ENCODE results near the gene PRKAG2.

DNA sequence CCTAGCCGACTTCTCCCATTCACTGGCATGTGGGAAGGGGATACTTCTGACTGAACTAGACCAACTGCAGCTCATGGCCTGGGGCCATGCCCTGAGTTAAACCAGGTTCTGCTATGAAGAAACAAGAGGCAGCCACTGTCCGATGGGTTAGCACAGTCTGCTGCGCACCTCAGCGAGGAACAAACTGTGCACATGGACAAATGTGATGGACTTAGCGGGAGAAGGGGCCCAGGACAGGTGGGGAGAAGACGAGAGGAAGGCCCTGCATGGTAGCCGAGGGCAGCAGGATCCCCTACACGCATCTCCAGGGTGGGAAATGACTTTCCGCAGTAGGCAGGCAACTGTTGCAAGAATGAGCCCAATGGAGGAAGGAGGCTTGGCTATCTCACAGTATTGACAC is 115.0 kb downstream of the PRKAG2 start:
- TF ChIP-seq CTCF (conservative IDR thresholded peaks at IDR 0.05; ENCODE audit: low read depth, low read length) (no peak), EZH2phosphoT487 (IDR thresholded peaks at IDR 0.05; ENCODE audit: borderline replicate concordance, low read length) (no peak), EZH2 (IDR thresholded peaks at IDR 0.05; ENCODE audit: low read length, unreplicated experiment) (no peak)

Data from PC-3 (cell line).